GM21576 (cell line): ENCODE results near the gene DBNDD2.

Experiments used
- ATAC-seq: cut with Tn5 transposase; IDR thresholded peaks from one replicate; pipeline ENCODE4 v1.9.1; 2021; ENCODE audit warnings: mild to moderate bottlenecking, moderate library complexity; ENCODE audit not compliant: unreplicated experiment

DBNDD2 gene

GRCh38 chr20:45445805-45446562 lies 37.9 kb downstream of the DBNDD2 start:
- ATAC-seq, result no peak

- no peak for ATAC-seq
Measured at GRCh38 chr20:45448270-45448669, 40.2 kb downstream of the DBNDD2 start.

- ATAC-seq, result no peak
Measured at GRCh38 chr20:45449528-45449927, 41.4 kb downstream of the DBNDD2 start.

GRCh38 chr20:45450097-45450818 lies 42.2 kb downstream of the DBNDD2 start:
- no peak for ATAC-seq

- ATAC-seq, result no peak
Measured at GRCh38 chr20:45452238-45452637, 44.1 kb downstream of the DBNDD2 start.

GRCh38 chr20:45452772-45453691 lies 44.9 kb downstream of the DBNDD2 start:
- ATAC-seq, result no peak

- no peak for ATAC-seq
Measured at GRCh38 chr20:45456632-45457031, 48.5 kb downstream of the DBNDD2 start.

- ATAC-seq, result no peak
Measured at GRCh38 chr20:45459606-45460005, 51.5 kb downstream of the DBNDD2 start.
